GM12878 (cell line): ENCODE results near the gene PIP4K2A. TPM values are rescaled to one million over a fixed set of nuclear protein-coding genes. Genes with fewer than 3 reads are reported as not detected.

Source experiments
- HDAC2 ChIP-seq: fragments of 200-600 bp; sonication (generic); IDR thresholded peaks from 2 replicates; pipeline ENCODE4 v1.6.1; 2017
- HDGF ChIP-seq: fragments of 450-650 bp; IDR thresholded peaks from 2 replicates; pipeline ENCODE4 v1.6.1; 2016; ENCODE audit warnings: antibody characterized with exemption
- MYC ChIP-seq: IDR thresholded peaks from 2 replicates; pipeline ENCODE4 v1.6.1; 2011; ENCODE audit warnings: mild to moderate bottlenecking, low read length, moderate library complexity, inconsistent platforms; ENCODE audit not compliant: insufficient read depth, insufficient replicate concordance, insufficient read length, severe bottlenecking
- PML ChIP-seq: IDR thresholded peaks from 2 replicates; pipeline ENCODE4 v1.6.1; 2012; ENCODE audit warnings: low read length, inconsistent platforms
- RAD21 ChIP-seq: IDR thresholded peaks from 2 replicates; pipeline ENCODE4 v1.6.1; 2011; ENCODE audit warnings: mild to moderate bottlenecking, low read depth, low read length, moderate library complexity; ENCODE audit not compliant: insufficient read depth
- RBBP5 ChIP-seq: fragments of 200-600 bp; sonication (generic); conservative IDR thresholded peaks from 2 replicates; pipeline ENCODE4 v1.6.1; 2016
- SMARCA5 ChIP-seq: fragments of 450-650 bp; IDR thresholded peaks from 2 replicates; pipeline ENCODE4 v1.6.1; 2017; ENCODE audit warnings: mild to moderate bottlenecking
- SMC3 ChIP-seq: IDR thresholded peaks from 2 replicates; pipeline ENCODE4 v1.6.1; 2011; ENCODE audit warnings: low read length, improper control_type of control experiment, borderline replicate concordance
- SUPT20H ChIP-seq: IDR thresholded peaks from 2 replicates; pipeline ENCODE4 v1.6.1; 2011; ENCODE audit warnings: low read depth, mild to moderate bottlenecking, low read length, moderate library complexity, borderline replicate concordance; ENCODE audit not compliant: control insufficient read depth
- YY1 ChIP-seq: IDR thresholded peaks from 2 replicates; pipeline ENCODE4 v1.6.1; 2011; ENCODE audit warnings: low read depth, mild to moderate bottlenecking, low read length
- polyA plus RNA-seq, 11 experiments: library from polyadenylated mRNA; depleted of rRNA in 4 of 11; unstranded in 6 of 11; stranded (reverse) in 5 of 11; fragments of >200 nt; fragmentation: Nextera tagmentation in 4 of 11; fragmentation: Illumina TruSeq in 1 of 11; extraction: Ambion mirVana in 4 of 11; extraction: Trizol in 1 of 11; gene quantifications; 1 replicate in 1 of 11; 2 replicates in 10 of 11; pipeline versions ENCODE4 v1.2.1 to v1.2.3, GENCODE V29; 2011 to 2016; ENCODE audit warnings: inconsistent platforms in 2 of 11, missing spikeins in 2 of 11, low read depth in 1 of 11
- total RNA-seq, 4 experiments: library from RNA; depleted of rRNA in 3 of 4; stranded (reverse); fragments of >200 nt in 3 of 4; fragmentation: Illumina TruSeq in 1 of 4; extraction: Trizol in 1 of 4; gene quantifications; 2 replicates each; pipeline versions ENCODE4 v1.2.1 to v1.2.3, GENCODE V29; 2013 to 2021
- TF ChIP-seq, protein P1 (sequence below): fragments of 450-650 bp; IDR thresholded peaks from 2 replicates; pipeline ENCODE4 v1.6.1; 2017; ENCODE audit warnings: mild to moderate bottlenecking
- TF ChIP-seq, protein P2 (sequence below): fragments of 450-650 bp; IDR thresholded peaks from 2 replicates; pipeline ENCODE4 v1.6.1; 2016; ENCODE audit warnings: mild to moderate bottlenecking
- TF ChIP-seq, protein P3 (sequence below): fragments of 450-650 bp; IDR thresholded peaks from 2 replicates; pipeline ENCODE4 v1.6.1; 2017; ENCODE audit warnings: antibody characterized with exemption, mild to moderate bottlenecking, moderate library complexity
- TF ChIP-seq, protein P4 (sequence below): fragments of 450-650 bp; IDR thresholded peaks from 2 replicates; pipeline ENCODE4 v1.6.1; 2017; ENCODE audit warnings: mild to moderate bottlenecking, low read depth, inconsistent platforms; ENCODE audit not compliant: poor library complexity, severe bottlenecking
- TF ChIP-seq, protein P5 (sequence below): fragments of 450-650 bp; IDR thresholded peaks from 2 replicates; pipeline ENCODE4 v1.6.1; 2017; ENCODE audit warnings: low read depth, mild to moderate bottlenecking, moderate library complexity
- TF ChIP-seq, protein P6 (sequence below): fragments of 450-650 bp; formaldehyde crosslinking; IDR thresholded peaks from 2 replicates; pipeline ENCODE4 v1.4.0; 2022; ENCODE audit warnings: mild to moderate bottlenecking, moderate library complexity

Gene PIP4K2A
- total and polyA plus RNA-seq, 10 of the 15 experiments (the other 5 are each of a cell fraction or from before 2014, with no cell fraction given) = 54.3 to 139 (median 84.4) TPM

DNA sequence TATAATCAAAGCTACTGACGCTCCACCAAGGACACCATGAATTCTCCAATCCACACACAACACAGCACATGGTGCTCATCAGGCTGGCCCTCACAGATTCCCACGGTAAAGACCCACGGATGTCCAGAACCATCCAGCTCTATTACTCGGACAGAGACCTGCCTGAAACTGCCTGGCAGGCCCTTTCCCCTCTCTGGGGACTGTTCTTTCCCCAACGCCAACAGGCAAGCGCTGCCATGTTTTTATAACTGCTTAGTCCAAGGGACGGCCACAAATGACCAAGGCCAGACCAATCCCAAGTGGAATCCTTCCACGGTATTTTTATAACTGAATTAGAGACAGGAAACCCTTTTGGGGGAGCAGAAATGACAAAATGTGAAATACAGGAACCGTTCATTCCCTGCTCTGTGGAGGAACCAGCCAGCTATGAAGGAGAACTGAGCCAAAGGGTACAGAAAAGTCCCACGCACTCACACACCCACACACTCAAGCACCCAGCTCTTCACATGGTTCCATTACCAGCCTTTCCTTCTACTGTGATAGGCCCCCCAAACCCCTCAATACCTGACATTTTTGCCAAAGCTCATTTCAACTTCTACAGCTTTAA, 4.1 kb downstream of the PIP4K2A start (continued):
- TF ChIP-seq, protein P1, sequence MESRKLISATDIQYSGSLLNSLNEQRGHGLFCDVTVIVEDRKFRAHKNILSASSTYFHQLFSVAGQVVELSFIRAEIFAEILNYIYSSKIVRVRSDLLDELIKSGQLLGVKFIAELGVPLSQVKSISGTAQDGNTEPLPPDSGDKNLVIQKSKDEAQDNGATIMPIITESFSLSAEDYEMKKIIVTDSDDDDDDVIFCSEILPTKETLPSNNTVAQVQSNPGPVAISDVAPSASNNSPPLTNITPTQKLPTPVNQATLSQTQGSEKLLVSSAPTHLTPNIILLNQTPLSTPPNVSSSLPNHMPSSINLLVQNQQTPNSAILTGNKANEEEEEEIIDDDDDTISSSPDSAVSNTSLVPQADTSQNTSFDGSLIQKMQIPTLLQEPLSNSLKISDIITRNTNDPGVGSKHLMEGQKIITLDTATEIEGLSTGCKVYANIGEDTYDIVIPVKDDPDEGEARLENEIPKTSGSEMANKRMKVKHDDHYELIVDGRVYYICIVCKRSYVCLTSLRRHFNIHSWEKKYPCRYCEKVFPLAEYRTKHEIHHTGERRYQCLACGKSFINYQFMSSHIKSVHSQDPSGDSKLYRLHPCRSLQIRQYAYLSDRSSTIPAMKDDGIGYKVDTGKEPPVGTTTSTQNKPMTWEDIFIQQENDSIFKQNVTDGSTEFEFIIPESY = no peak
- TF ChIP-seq RBBP5 = no peak
- TF ChIP-seq, protein P2, sequence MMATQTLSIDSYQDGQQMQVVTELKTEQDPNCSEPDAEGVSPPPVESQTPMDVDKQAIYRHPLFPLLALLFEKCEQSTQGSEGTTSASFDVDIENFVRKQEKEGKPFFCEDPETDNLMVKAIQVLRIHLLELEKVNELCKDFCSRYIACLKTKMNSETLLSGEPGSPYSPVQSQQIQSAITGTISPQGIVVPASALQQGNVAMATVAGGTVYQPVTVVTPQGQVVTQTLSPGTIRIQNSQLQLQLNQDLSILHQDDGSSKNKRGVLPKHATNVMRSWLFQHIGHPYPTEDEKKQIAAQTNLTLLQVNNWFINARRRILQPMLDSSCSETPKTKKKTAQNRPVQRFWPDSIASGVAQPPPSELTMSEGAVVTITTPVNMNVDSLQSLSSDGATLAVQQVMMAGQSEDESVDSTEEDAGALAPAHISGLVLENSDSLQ = no peak
- no peak for TF ChIP-seq MYC
- no peak for TF ChIP-seq SUPT20H
- TF ChIP-seq, protein P3, sequence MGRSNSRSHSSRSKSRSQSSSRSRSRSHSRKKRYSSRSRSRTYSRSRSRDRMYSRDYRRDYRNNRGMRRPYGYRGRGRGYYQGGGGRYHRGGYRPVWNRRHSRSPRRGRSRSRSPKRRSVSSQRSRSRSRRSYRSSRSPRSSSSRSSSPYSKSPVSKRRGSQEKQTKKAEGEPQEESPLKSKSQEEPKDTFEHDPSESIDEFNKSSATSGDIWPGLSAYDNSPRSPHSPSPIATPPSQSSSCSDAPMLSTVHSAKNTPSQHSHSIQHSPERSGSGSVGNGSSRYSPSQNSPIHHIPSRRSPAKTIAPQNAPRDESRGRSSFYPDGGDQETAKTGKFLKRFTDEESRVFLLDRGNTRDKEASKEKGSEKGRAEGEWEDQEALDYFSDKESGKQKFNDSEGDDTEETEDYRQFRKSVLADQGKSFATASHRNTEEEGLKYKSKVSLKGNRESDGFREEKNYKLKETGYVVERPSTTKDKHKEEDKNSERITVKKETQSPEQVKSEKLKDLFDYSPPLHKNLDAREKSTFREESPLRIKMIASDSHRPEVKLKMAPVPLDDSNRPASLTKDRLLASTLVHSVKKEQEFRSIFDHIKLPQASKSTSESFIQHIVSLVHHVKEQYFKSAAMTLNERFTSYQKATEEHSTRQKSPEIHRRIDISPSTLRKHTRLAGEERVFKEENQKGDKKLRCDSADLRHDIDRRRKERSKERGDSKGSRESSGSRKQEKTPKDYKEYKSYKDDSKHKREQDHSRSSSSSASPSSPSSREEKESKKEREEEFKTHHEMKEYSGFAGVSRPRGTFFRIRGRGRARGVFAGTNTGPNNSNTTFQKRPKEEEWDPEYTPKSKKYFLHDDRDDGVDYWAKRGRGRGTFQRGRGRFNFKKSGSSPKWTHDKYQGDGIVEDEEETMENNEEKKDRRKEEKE = no peak
- TF ChIP-seq PML = no peak
- peak; percentile 60 for TF ChIP-seq SMARCA5
- no peak for TF ChIP-seq HDAC2
- TF ChIP-seq, protein P4, sequence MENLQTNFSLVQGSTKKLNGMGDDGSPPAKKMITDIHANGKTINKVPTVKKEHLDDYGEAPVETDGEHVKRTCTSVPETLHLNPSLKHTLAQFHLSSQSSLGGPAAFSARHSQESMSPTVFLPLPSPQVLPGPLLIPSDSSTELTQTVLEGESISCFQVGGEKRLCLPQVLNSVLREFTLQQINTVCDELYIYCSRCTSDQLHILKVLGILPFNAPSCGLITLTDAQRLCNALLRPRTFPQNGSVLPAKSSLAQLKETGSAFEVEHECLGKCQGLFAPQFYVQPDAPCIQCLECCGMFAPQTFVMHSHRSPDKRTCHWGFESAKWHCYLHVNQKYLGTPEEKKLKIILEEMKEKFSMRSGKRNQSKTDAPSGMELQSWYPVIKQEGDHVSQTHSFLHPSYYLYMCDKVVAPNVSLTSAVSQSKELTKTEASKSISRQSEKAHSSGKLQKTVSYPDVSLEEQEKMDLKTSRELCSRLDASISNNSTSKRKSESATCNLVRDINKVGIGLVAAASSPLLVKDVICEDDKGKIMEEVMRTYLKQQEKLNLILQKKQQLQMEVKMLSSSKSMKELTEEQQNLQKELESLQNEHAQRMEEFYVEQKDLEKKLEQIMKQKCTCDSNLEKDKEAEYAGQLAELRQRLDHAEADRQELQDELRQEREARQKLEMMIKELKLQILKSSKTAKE = peak; percentile 27
- TF ChIP-seq YY1 = no peak
- TF ChIP-seq RAD21 = no peak
- TF ChIP-seq HDGF = no peak
- peak; percentile 8; the same call in 1 of the 2 replicates for TF ChIP-seq SMC3
- TF ChIP-seq, protein P5, sequence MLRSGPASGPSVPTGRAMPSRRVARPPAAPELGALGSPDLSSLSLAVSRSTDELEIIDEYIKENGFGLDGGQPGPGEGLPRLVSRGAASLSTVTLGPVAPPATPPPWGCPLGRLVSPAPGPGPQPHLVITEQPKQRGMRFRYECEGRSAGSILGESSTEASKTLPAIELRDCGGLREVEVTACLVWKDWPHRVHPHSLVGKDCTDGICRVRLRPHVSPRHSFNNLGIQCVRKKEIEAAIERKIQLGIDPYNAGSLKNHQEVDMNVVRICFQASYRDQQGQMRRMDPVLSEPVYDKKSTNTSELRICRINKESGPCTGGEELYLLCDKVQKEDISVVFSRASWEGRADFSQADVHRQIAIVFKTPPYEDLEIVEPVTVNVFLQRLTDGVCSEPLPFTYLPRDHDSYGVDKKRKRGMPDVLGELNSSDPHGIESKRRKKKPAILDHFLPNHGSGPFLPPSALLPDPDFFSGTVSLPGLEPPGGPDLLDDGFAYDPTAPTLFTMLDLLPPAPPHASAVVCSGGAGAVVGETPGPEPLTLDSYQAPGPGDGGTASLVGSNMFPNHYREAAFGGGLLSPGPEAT = peak; percentile 73
- TF ChIP-seq, protein P6, sequence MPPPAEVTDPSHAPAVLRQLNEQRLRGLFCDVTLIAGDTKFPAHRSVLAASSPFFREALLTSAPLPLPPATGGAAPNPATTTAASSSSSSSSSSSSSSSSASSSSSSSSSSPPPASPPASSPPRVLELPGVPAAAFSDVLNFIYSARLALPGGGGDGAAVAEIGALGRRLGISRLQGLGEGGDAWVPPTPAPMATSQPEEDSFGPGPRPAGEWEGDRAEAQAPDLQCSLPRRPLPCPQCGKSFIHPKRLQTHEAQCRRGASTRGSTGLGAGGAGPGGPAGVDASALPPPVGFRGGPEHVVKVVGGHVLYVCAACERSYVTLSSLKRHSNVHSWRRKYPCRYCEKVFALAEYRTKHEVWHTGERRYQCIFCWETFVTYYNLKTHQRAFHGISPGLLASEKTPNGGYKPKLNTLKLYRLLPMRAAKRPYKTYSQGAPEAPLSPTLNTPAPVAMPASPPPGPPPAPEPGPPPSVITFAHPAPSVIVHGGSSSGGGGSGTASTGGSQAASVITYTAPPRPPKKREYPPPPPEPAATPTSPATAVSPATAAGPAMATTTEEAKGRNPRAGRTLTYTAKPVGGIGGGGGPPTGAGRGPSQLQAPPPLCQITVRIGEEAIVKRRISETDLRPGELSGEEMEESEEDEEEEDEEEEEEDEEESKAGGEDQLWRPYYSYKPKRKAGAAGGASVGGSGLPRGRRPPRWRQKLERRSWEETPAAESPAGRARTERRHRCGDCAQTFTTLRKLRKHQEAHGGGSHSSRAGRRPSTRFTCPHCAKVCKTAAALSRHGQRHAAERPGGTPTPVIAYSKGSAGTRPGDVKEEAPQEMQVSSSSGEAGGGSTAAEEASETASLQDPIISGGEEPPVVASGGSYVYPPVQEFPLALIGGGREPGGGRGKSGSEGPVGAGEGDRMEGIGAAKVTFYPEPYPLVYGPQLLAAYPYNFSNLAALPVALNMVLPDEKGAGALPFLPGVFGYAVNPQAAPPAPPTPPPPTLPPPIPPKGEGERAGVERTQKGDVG (CRISPR knock-in tag) = no peak
